Measurements from ENCODE around the gene GFPT2.

The GFPT2 gene

DNA sequence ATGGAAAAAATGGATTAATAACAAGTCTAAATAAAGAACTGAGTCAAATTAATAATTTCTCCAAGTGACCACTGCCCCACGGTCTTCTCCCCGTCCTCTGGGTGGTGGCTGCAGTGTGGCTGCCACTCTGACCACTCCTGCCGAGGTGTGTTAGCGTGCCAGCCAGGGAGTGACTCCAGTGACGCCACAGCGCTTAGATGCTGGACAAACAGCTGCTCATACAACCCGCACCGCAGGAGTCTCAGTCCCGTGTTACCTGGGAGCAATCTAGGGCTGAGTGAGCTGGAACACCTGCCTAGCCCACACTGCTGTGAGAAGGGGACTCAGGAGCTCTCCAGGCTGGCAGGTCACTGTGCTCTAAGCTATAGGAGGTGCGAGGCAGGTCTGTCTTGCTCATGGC is 71.4 kb downstream of the GFPT2 start:
- H3K27ac ChIP-seq = no peak overlapping the region
- H3K79me2 ChIP-seq (ENCODE audit: insufficient read depth, low read depth) = no peaks in the 10 kb centered on the region
- no peak overlapping the region for H3K4me3 ChIP-seq (IDR thresholded peaks at IDR 0.05; ENCODE audit: insufficient read depth, low read depth, low read length)
- H2AFZ ChIP-seq (ENCODE audit: low read depth) = no peak overlapping the region
- no peak overlapping the region for H3K9ac ChIP-seq
- H3K27me3 ChIP-seq (ENCODE audit: insufficient read depth, low read depth) = no peaks in the 10 kb centered on the region
- H3K4me1 ChIP-seq (ENCODE audit: low read depth, poor library complexity, severe bottlenecking) = no peaks in the 10 kb centered on the region
- H3K4me2 ChIP-seq = no peak overlapping the region
- no peaks in the 10 kb centered on the region for H4K20me1 ChIP-seq (ENCODE audit: insufficient read depth)
- no peaks in the 10 kb centered on the region for H3K36me3 ChIP-seq (ENCODE audit: insufficient read depth)
- TF ChIP-seq, protein P1, sequence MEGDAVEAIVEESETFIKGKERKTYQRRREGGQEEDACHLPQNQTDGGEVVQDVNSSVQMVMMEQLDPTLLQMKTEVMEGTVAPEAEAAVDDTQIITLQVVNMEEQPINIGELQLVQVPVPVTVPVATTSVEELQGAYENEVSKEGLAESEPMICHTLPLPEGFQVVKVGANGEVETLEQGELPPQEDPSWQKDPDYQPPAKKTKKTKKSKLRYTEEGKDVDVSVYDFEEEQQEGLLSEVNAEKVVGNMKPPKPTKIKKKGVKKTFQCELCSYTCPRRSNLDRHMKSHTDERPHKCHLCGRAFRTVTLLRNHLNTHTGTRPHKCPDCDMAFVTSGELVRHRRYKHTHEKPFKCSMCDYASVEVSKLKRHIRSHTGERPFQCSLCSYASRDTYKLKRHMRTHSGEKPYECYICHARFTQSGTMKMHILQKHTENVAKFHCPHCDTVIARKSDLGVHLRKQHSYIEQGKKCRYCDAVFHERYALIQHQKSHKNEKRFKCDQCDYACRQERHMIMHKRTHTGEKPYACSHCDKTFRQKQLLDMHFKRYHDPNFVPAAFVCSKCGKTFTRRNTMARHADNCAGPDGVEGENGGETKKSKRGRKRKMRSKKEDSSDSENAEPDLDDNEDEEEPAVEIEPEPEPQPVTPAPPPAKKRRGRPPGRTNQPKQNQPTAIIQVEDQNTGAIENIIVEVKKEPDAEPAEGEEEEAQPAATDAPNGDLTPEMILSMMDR (conservative IDR thresholded peaks at IDR 0.05; ENCODE audit: low read depth, low read length) = no peak

DNA sequence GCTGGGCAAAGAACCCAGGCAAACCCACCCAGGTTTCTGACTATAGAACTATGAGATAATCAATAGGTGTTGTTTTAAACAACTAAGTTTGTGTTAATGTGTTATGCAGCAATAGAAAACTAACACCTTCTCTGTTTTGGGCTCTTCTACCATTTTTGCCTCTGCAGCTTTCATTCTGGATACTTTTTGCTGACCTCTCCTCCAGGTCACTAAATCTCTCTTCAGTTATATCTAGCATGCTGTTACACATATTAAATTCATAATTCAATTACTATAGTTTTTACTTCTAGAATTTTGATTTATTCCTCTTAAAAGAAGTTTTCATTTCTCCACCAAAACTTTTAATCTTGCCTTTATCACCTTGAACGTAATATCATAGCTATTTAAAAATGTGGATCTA is 78.4 kb downstream of the GFPT2 start:
- H3K27ac ChIP-seq = no peak overlapping the region
- no peaks in the 10 kb centered on the region for H3K36me3 ChIP-seq (ENCODE audit: insufficient read depth)

DNA sequence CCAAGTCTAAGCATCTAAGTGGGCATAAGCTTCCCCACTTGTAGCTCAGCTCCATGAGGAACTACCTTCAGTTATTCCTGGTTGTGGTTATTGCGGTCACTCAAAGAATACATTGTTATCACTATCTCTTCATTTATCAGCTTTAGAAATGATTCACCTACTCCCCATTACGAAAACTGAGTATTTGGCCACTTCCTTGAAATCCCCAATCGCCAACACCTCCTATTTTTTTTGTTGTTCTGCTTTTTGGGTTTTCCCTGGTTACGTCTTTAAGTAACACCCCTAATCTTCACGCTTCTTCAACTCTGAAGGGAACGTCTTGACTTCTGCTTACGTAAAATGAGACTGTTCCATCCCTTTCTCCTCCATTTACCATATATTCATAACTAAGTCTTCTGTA is 81.9 kb downstream of the GFPT2 start:
- H3K27ac ChIP-seq = no peak overlapping the region
- no peaks in the 10 kb centered on the region for H3K36me3 ChIP-seq (ENCODE audit: insufficient read depth)

More for the DNA sequence above, 78.4 kb downstream of the GFPT2 start:
- Histone ChIP-seq H3K9ac (no peak overlapping the region), H3K4me3 (IDR thresholded peaks at IDR 0.05; ENCODE audit: insufficient read depth, low read depth, low read length) (no peak overlapping the region), H3K4me1 (ENCODE audit: low read depth, poor library complexity, severe bottlenecking) (no peaks in the 10 kb centered on the region), H2AFZ (ENCODE audit: low read depth) (no peak overlapping the region), H3K27me3 (ENCODE audit: insufficient read depth, low read depth) (no peaks in the 10 kb centered on the region), H4K20me1 (ENCODE audit: insufficient read depth) (no peaks in the 10 kb centered on the region), H3K4me2 (no peak overlapping the region), H3K79me2 (ENCODE audit: insufficient read depth, low read depth) (no peaks in the 10 kb centered on the region)
- TF ChIP-seq, protein P1 (conservative IDR thresholded peaks at IDR 0.05; ENCODE audit: low read depth, low read length) = no peak

DNA sequence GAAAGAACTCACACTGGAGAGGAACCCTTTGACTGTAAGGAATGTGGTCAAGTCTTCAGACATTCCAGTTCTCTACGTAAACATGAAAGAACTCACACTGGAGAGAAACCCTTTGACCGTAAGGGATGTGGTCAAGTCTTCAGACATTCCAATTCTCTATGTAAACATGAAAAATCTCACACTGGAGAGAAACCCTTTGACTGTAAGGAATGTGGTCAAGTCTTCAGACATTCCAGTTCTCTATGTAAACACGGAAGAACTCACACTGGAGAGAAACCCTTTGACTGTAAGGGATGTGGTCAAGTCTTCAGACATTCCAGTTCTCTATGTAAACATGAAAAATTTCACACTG is 93.9 kb downstream of the GFPT2 start:
- Histone ChIP-seq H3K9ac (no peak overlapping the region), H3K4me2 (no peak overlapping the region), H3K27ac (no peak overlapping the region), H2AFZ (ENCODE audit: low read depth) (no peak overlapping the region), H3K36me3 (ENCODE audit: insufficient read depth) (no peaks in the 10 kb centered on the region; the same call in 1 of the 2 replicates), H3K27me3 (ENCODE audit: insufficient read depth, low read depth) (no peaks in the 10 kb centered on the region), H4K20me1 (ENCODE audit: insufficient read depth) (no peaks in the 10 kb centered on the region), H3K4me1 (ENCODE audit: low read depth, poor library complexity, severe bottlenecking) (no peaks in the 10 kb centered on the region), H3K4me3 (IDR thresholded peaks at IDR 0.05; ENCODE audit: insufficient read depth, low read depth, low read length) (no peak overlapping the region), H3K79me2 (ENCODE audit: insufficient read depth, low read depth) (no peaks in the 10 kb centered on the region)
- TF ChIP-seq, protein P1 (conservative IDR thresholded peaks at IDR 0.05; ENCODE audit: low read depth, low read length) = no peak

More for the DNA sequence above, 81.9 kb downstream of the GFPT2 start:
- no peak overlapping the region for H3K4me3 ChIP-seq (IDR thresholded peaks at IDR 0.05; ENCODE audit: insufficient read depth, low read depth, low read length)
- H3K27me3 ChIP-seq (ENCODE audit: insufficient read depth, low read depth) = no peaks in the 10 kb centered on the region
- TF ChIP-seq, protein P1 (conservative IDR thresholded peaks at IDR 0.05; ENCODE audit: low read depth, low read length) = no peak
- H3K79me2 ChIP-seq (ENCODE audit: insufficient read depth, low read depth) = no peaks in the 10 kb centered on the region
- no peaks in the 10 kb centered on the region for H3K4me1 ChIP-seq (ENCODE audit: low read depth, poor library complexity, severe bottlenecking)
- no peak overlapping the region for H2AFZ ChIP-seq (ENCODE audit: low read depth)
- H4K20me1 ChIP-seq (ENCODE audit: insufficient read depth) = no peaks in the 10 kb centered on the region
- no peak overlapping the region for H3K4me2 ChIP-seq
- H3K9ac ChIP-seq = no peak overlapping the region

Data from KMS-11 (cell line).